Erythroblast (primary cell): ENCODE results near the gene RLN1.

Source experiments
- GATA1 ChIP-seq: IDR thresholded peaks from 2 replicates; pipeline ENCODE4 v1.6.1; 2011; ENCODE audit warnings: low read depth, mild to moderate bottlenecking, control low read depth, low read length, moderate library complexity
- POLR2A ChIP-seq: IDR thresholded peaks from 2 replicates; pipeline ENCODE4 v1.6.1; 2011; ENCODE audit warnings: mild to moderate bottlenecking, low read length

DNA sequence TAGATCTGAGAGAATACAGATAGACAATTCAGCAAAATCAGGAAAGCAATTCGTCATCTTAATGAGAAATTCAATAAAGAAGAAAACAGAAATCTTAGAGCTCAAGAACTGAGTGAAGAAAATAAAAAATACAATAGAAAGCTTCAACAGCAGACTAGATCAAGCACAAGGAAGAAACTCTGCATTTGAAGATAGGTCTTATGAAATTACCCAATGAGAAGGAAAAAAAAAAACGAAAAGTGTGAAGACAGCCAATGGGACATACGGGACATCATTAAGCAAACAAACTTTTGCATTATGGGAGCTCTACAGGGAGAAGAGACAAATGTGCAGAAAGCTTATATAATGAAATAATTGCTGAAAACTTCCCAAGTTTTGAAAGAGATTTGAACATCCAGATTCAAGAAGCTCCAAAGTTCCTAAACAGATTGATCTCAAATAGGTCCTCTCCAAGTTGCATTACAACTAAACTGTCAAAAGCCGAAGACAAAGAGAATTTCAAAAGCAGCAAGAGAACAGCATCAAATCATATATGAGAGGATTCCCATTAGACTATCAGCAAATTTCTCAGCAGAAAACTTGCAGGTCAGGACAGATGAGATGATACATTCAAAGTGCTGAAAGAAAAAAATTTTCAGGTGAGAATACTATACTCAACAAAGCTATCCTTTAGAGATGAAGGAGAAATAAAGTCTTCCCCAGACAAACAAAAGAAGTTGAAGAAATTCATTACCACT is 24.3 kb downstream of the RLN1 start:
- TF ChIP-seq POLR2A (no peak), GATA1 (no peak)
